NCI-H2029 treated with DMSO at 0.1 percent for 48 hours (cell line): ENCODE results near the gene SNX4.
"Not testable (repeated sequence)": the region's sequence is repeated elsewhere in the genome, so short reads cannot be mapped to it uniquely, and the experiment has no call there.

Experiments
- DNase-seq: peaks from one replicate; lab custom pipeline; 2025; lab: John Stamatoyannopoulos, UW

The SNX4 gene

DNA sequence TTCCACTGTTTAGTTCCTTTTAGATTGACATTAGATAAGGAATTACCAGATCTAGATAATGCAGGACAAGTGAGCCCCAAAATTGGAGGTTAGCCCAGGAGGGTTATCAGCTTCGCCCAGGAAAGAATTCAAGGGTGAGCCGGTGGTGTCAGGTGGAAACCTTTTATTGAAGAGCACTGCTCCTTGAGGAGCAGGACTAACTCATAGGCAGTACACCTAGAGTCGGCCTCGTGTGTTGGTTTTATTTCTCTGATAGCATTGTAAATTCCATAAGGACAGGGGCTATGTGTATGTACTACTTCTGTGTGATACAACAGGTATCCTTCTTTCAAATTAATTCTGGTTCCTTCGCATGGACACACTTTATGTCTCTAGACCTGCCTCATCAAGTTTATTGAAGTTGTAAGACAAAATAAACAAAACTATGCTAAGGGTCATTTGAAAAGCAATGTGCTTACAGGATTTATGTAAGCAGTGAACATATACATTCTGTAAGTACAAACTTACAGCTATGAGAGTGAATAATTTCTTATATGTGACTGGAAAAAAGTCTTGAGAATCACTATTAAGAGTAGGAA, 57.2 kb downstream of the SNX4 start:
- no peak for DNase-seq

DNA sequence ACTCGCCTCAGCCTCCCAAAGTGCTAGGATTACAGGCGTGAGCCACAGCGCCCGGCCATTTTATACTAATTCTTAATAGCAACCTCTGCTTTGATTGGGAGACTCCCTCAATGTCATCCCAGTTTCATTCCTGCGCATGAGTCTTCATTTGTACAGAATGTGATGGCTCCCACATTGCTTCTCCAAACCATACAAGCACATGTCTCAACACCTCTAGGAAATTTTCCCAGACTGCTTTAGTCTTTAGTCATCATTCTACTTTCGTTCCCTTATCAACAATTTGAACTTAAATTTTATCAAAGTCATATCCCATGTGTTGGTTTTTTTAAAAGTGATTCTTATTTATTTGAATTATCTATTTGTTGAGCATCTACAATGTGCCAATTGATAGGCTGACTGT, 58.1 kb downstream of the SNX4 start:
- DNase-seq, result no peak

DNA sequence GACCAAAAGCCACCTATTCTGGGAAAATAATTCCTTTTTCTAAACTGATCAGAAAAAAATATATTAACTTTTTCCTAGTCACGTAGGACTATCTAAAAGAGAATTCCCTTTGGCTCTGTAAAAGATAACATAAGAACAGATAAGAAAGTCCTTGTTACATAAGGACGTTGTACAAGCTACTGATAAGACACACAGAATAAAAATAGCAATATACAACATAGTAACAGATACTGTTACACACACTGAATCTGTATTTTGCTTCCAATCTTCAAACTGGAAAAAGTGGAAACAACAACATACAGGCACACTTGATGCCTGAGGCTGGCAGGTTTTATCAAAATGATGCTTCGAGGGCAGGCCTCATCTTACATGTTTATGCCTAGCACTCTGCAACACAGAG, 59.8 kb downstream of the SNX4 start:
- no peak for DNase-seq

DNA sequence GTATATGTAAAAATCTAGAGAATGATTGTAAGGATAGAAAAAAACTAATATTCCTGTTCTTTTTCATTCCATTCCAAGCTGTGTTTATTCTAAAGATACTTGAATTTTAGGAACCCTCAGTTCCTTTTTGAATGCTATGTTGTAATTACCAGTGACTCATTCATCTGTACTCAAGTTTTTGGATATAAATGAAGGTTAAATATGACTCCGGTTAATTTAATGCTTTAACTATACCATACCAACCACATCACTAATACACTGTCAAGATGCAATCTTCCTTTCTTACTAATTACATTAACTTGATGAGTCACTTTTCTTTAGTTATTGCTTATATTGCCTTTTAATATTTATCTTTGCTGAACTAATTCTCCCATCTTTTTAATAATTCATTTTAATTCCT, 76.1 kb downstream of the SNX4 start:
- no peak for DNase-seq

DNA sequence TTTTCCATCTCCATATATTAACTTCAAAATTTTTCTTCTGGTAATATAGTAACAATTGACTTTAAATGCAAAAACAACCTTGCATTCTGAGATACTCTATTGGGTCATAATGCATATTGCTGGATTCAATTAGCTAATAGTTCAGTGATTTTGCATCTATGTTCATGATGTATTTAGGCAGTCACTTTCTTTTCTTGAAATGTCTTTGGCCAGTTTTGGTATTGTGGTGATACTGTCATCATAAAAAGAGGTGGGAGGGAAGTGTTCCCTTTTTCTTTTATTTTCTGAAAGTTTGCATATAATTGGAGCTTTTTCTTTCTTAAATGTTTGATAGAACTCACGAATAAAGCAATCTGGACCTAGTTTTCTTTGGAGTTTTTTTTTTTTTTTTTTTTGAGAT, 77.5 kb downstream of the SNX4 start:
- DNase-seq, result no peak

DNA sequence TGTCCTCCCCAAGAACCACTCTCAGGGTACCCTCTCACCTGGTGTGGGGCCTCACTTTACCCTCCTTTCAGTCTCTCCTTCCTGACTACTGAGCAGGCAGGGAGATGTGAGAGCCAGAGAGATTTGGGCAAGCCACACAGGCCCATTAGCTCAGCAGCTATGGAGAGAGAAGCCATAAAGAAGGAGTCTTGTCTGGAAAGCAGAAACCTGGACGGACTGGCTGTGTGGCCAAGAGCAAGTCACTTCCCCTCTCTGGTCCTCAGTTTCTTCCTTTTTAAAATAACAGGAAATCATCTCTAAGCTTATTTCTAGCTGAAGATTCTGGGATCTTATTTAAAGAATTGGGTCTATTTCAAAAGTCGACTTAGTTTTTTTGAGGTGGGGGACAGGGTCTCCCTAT, 79.0 kb downstream of the SNX4 start:
- no peak for DNase-seq

DNA sequence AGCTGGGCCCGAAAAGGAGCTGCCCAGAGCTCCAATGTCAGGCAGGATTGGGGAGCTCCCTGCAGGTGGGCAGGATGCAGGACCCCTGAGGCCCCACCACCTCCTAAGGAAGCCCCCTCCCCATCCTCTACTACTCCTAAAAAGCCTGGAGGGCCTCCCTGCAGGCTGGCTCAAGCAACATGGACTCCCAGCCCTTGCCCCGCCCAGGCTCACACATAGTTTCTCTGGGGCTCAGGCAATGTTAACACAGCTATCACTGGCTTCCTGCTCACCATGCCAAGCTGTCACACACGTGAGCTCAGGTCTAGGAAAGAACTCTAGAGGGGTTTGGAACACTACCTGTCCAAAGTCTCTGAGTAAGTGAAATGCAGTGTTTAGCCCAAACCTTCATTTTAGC, 79.4 kb downstream of the SNX4 start:
- no peak for DNase-seq

DNA sequence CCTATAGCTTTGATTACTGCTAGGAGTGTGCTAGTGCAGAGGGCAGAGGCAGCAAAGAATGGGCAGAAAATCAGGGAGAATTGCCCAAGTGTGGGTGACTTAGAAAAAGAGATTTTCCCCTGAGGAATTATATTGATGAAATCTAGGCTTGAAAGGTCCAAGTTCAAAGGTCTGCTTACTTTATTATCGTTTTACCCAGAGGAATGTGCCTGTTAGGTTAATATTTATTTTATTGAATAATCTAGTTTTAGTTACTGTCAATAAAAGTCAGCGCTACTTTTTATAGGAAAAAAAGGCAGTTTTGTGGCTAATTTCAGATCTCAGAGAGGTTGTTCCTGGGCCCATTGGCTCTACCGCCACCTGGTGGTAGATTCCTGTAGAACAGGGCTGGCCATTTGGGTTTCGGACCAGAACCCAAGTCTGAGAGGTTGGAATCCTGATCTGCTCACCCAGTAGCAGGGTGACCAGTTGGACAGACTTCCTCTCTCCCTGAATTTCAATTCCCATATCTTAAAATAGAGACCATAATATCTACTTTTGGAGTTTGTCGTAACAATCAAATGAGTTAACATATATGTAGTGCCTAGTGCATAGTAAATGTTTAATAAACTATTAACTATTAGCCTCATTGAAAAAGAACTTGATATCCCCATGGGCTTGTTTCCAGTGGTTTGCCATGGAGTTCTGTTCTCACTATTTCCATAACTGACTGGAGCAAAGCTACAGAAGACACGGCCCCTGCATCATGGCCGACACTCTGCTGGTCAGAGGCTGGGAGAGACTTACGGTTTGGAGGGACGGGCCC, 82.2 kb downstream of the SNX4 start:
- DNase-seq, result peak; percentile 24

DNA sequence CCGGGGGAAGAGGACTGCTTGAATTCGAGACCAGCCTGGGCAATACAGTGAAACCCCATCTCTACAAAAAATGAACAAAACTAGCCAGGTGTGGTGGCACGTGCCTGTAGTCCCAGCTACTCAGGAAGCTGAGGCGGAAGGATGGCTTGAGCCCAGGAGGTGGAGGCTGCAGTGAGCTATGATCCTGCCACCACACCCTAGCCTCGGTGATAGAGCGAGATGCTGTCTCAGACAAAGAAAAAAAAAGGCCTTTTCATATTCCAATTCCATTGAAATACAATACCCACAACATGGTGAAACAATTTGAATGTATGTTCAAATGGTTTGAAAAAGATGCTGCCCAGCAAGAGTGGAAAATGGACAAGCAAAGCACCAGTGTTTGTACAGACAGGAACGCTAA, 83.1 kb downstream of the SNX4 start:
- DNase-seq, result no peak

DNA sequence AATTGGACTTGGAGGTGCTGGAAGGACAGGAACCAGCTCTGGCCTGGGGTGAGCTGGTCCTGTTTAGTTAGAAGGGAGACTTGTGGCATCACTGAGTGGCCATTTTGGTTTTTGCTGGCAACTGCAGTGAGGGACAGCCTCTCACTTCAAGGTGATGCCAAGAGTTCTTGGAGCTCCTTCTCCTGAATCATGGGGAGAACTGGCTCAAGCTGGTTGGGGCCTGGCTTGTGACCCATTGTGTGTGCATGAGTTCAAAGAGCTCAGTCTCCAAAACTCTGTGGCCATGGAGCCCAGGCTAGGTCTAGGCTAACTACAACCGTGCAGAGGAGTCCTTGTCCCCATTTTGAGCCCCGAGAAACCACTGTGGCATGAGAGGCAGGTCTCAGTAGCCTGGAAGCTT, 84.8 kb downstream of the SNX4 start:
- DNase-seq, result no peak

DNA sequence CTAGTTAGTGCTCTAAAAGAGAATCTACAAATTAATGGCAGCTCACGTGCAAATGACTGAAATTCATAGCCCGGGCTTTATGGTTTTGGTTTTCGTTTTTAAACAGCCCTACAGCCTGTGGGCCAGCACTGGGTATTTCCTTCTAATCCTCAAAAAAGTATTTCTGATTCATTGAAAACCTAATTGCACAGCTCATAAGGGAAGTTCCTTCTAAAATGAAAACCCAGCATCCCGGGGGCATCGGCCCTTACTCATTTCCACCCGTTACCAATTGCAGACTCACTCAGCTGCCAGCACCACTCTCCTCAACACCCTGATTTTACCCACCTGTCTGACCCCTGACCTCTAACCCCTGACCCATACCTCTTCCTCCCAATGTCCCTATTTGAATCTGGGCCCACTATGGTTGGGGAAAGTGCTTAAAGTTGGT, 85.4 kb downstream of the SNX4 start:
- no peak for DNase-seq

DNA sequence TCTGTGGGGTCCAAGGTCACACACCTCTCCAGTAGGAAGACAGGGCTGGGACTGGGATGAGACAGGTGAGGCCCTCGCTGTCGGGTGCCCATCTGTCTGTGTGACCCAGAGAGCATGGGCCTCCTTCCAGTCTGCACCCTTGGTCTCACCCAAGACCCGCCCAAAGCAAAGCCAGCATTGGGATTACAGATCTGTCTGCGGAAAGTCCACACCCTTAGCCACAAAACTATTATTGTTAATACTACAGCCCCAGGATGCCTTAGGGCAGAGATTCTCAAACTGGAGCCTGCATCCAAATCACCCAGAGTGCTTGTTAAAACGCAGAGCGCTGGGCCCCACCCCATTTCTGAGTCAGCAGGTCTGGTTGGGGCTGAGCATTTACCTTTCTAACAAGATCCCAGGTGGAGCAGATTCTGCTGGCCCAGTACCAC, 86.4 kb downstream of the SNX4 start:
- no peak for DNase-seq

DNA sequence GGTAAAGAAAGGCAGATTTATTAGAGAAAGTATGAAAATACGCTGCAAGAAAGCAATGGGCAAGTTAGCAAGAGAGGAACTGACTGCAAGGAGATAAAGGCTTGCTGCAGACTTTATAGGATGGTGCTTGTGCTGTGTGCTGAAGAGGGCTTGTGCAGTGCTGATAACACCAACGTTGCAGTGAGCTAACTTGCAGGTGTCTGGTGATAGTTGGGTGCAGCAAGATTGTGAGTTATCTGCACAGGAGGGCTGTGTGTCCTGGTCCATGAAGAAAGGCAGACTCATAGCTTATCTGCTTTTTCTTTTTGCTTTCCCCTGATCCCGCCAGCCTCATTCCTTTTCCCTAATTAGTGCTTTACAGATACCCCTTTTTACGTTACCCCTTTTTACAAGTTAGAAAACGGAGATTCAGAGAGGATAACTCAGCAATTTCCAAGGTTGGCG, 86.9 kb downstream of the SNX4 start:
- DNase-seq, result no peak

DNA sequence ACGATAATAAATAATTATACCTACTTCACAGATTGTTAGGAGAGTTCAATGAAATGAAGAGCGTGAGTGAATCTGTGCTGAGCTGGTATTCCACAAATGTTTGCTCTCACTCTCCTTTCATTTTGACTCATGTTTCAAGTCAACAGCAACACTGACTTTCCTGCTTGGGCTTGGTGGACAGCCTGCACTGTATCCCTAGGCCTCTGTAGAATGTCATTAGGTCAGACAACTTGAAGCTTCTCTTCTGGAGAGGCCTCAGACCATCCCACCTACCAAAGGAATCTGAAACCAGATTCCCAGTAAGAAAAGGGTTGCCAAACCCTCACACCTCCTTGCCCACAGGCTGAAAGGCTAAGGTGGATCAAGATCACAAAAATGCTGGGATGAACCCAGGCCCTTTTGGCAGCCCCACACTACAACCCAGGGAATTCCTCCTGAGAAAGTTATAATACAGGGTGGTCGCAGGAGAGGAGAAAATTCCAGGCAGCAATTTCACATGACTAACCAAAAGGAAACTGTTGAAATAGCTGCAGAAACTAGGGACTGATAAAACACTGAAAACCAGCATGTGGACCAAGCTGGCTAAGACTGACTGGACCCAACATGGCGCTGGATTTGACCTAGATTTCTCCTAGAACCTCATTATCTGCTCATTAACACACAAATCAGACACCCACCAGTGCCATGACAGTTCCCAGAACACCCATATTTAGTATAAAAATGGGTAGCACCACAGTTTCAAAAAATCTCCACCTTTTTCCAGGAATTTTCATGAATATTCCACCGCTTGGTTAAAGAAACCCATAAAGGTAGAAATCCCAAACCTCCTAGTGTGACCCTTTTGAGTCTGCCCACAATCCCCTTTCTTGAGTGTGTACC, 87.9 kb downstream of the SNX4 start:
- no peak for DNase-seq

DNA sequence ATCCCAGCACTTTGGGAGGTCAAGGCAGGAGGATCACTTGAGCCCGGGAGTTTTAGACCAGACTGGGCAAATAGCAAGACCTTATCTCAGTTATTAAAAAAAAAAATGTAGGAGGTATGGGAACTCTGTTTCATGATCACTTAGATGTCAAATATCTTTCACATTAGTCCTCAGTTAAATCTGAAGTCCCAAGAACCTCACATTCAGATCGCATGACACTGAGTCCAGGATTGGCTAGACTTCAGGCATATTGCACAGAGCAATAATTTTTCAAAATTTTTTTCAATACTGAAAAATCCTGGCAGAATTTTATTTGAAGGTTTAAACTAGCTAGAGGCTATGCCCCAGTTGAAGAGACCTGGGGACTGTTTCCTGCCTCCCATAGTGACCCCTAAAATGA, 88.6 kb downstream of the SNX4 start:
- no peak for DNase-seq

DNA sequence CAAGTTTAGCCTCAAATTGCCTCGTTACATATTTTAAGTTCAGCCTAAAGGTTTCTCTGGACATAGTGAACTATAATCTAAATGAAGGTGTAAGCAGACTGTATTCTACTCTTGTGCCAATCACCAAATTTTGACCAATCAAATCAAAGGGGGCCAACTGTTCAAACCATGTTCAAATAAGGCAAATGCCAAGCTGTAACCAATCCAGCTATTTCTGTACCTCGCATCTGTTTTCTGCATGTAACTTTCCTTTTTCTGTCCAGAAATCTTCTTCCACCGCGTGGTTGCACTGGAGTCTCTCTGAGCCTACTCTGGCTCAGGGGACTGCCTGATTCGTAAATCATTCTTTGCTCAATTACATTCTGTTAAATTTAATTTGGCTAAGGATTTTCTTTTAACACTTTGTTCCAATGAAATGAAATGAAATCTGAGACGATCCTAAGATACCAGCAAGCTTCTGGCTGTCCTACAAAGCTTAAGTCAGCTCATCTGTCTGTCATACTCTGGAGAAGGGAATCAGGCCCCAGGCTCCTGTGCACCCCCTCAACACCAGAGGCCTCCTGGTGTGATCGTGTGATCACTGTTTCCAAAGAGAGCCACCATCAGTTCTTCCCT, 91.7 kb downstream of the SNX4 start:
- no peak for DNase-seq

DNA sequence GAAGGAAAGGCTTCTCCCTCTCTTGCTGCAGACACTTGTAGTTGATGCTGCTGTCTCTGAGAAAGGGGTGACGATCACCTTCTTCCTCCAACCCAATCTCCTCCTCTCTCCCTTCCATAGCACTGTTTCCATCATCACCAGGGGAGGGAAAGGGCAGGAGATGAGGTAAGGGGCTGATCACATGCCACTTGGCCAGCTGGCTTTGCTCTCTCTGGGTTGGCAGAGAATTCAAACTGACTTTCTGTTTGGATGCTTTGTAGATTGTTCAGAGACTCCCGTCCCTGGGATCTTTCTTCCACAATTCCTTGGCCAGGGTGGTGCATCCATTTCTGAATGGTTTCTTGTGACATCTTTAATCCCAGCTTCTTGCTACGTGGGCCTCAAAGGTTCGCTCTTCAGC, 101.7 kb downstream of the SNX4 start:
- no peak for DNase-seq

DNA sequence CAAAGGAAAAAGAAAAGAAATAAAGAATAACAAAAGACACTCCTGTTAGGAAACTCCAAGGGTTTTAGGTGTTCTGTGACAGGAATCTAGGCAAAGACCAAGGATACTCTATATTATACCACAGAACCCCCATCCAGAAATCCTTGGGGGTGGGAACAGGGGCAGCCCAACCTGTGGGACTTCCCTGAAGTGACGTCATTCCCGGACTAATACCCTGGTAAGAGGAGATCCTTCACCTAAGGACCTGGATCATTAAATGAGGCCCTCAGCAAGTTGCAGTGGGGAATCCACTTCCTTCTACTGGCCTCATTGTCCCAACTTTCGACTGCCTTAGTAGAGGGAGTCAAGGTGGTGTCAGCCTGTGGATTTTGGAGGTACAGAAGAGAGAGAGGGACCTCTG, 103.8 kb downstream of the SNX4 start:
- DNase-seq, result no peak

DNA sequence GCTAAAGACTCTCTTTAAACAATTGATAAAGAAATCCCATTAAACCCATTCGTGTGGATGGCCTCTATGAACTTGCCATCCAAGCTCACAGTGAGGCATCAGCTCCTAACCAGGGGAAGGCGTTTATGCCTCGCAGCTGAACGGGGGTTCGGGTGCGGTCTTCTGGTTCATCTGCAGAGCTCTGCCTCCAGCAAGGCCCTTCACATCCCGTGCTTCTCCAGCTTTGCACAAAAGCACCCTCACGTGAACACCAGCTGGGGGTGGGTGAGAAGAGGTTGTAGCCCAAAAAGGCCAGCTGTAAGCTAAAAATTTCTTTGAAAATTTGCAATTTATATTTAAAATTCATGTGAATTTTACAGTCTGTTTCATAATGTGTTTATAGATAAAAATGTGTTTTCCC, 105.3 kb downstream of the SNX4 start:
- DNase-seq, result no peak

DNA sequence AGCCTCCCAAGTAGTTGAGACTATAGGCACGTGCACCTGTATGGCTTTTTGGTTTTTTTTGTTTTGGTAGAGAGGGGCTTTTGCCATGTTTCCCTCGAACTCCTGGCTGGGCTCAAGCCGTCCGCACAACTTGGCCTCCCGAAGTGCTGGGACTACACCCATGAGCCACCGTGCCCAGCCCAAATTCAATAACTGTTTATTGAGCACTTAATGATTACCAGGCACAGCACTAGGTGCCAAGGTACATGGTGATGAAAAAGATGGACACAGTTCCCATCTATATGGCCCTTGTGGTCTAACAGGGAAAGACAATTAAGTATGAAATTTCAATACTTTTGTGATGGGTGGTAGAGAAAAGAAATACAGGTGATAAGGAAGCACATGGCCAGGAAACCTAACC, 109.1 kb downstream of the SNX4 start:
- no peak for DNase-seq

DNA sequence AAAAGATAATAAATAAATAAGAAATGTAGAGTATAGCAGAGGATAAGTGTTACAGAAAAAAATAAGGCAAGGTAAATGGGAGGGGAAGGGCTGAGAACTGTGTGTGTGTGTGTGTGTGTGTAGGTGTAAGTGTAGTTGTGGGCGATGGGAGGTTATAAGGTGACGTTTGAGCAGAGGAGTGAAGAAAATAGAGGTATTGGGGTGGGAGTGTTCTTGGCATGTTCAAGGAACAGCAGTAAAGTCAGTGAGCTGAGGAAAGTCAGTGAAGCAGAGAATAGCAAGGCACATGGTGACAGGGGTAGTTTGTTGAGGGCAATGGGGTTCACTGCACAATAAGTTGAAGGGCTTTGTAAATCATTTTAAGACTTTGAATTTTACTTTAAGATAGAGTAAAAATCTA, 113.9 kb downstream of the SNX4 start:
- no peak for DNase-seq

DNA sequence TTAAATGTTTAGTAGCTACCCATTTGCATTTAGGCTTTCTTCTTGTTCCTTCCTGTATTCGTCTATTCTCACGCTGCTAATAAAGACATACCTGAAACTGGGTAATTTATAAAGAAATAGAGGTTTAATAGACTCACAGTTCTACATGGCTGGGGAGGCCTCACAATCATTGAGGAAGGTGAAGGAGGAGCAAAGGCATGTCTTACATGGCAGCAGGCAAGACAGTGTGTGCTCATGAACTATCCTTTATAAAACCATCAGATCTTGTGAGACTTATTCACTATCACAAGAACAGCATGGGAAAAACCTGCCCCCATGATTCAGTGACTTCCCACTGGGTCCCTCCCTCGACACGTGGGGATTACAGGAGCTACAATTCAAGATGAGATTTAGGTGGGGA, 114.5 kb downstream of the SNX4 start:
- DNase-seq, result not testable (repeated sequence)

DNA sequence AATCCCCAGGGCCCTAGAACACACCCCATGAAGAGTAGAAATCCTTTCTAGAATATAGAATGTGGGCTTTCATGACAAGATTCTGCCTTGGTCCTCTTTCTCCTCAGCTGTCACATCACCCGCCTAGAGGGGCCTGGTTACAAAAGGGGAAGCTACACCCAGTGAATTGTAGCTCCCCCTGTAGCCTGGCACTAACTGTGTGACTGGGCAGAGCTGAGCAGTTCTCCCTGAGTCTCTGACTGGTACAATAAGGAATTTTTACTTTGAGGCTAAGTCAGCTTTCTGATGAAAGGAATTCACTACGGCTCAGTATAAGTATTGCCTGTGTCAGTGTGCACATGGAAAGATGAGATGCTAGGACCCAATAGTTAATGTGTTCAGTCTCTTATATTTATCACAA, 116.2 kb downstream of the SNX4 start:
- no peak for DNase-seq
